Naive thymus-derived CD8-positive, alpha-beta T cell (primary cell): ENCODE measurements around the gene SPA17. TPM values are rescaled to one million over a fixed set of nuclear protein-coding genes. Genes with fewer than 3 reads are reported as not detected.

Source experiments
- ATAC-seq, 2 donors: fragments of 150-1000 bp; cut with Tn5 transposase in 1 of 2; sonication (Bioruptor Pico), chemical (Tn5 transposase) in 1 of 2; 1 replicate in 1 of 2; 2 replicates in 1 of 2; pipeline ENCODE4 v1.10.0; 2021; ENCODE audit warnings: mild to moderate bottlenecking in 2 of 2, moderate library complexity in 2 of 2
- POLR2A ChIA-PET: fragments of 350-600 bp; sonication (Branson Sonifier 250); formaldehyde crosslinking; loops from one replicate; lab custom pipeline; 2021; ENCODE audit warnings: antibody characterized with exemption; lab: Charles Lee
- DNase-seq, 10 donors: peaks; one replicate each; pipeline versions ENCODE4 v3.0.0 to v3.0.0-alpha.2; 2020 to 2022
- H3K27ac Mint-ChIP-seq, 10 donors: one replicate each; pipeline ENCODE4 v1.8.0; 2020 to 2022; ENCODE audit warnings: mild to moderate bottlenecking in 10 of 10, mixed read lengths in 10 of 10, moderate library complexity in 4 of 10, inconsistent platforms in 1 of 10
- H3K27me3 Mint-ChIP-seq, 5 donors: one replicate each; pipeline ENCODE4 v1.8.0; 2021 to 2022; ENCODE audit warnings: mixed read lengths in 5 of 5
- H3K36me3 Mint-ChIP-seq, 3 donors: one replicate each; pipeline ENCODE4 v1.8.0; 2020 to 2022; ENCODE audit warnings: mixed read lengths in 3 of 3, mild to moderate bottlenecking in 2 of 3, inconsistent platforms in 1 of 3
- H3K4me1 Mint-ChIP-seq, 4 donors: one replicate each; pipeline ENCODE4 v1.8.0; 2021 to 2022; ENCODE audit warnings: mixed read lengths in 4 of 4
- H3K4me3 Mint-ChIP-seq, 10 donors: one replicate each; pipeline ENCODE4 v1.8.0; 2020 to 2022; ENCODE audit warnings: mild to moderate bottlenecking in 10 of 10, mixed read lengths in 10 of 10, moderate library complexity in 6 of 10, inconsistent platforms in 1 of 10
- H3K9me3 Mint-ChIP-seq, 9 donors: one replicate each; pipeline ENCODE4 v1.8.0; 2020 to 2022; ENCODE audit warnings: mixed read lengths in 9 of 9, mild to moderate bottlenecking in 3 of 9, inconsistent platforms in 1 of 9, moderate library complexity in 1 of 9
- polyA plus RNA-seq, 3 donors: library from polyadenylated mRNA; unstranded; fragments of 300-500 nt; fragmentation: Illumina TruSeq; gene quantifications; one replicate each; pipeline ENCODE4 v1.2.3, GENCODE V29; 2021
- total RNA-seq, 8 experiments: library from RNA in 2 of 8; stranded (reverse) in 2 of 8; gene quantifications; one replicate each; pipeline ENCODE4 v1.2.3 and lab custom pipeline; 2021 to 2026

SPA17 gene
- total and polyA plus RNA-seq, 5 experiments from 2014 or later = 0.36 to 2.5 (median 1.2) TPM

DNA sequence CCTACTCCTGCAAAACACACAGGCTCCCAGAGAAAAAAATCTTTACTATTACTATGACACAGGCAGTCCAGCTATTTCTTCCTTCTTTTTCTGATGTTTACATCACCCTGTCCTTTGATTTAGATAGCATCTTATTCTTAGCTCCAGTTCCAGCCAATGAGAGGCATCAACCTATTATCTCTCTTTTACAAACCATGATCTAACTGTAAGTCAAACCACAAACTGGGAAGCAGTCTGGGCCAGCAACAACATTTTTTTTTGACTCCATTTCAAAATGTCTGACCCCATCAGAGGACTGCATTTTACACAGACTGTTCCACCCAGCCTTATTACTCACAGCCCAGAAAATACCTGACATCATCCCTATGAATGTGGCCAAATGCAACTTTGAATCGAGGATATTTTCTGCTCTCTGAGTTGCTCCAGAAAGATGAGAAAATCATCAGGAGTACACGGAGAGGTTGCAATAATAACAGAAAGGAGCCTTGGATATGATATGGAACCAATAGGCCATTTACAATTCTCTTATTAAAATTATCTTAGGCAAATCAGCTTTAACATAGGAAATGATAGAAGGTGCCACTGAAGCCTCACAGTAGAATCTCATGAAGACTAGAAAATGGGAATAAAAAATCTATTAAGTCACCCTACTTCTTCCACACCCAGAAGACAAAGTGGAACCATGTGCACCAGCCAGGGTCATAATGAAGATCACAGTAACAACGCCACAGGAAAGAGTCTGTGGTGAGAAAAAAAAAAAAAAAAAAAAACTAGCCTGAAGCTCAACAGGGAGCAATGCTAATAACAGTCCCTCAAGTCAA lies 29.9 kb upstream of the SPA17 start:
- Mint-ChIP-seq H3K36me3 (peaks cover 0 to 3% (median 0%) of the 10 kb centered on the region in 3 donors), H3K4me3 (no peak overlapping the region), H3K27me3 (no peaks in the 10 kb centered on the region), H3K27ac (no peak overlapping the region), H3K9me3 (no peaks in the 10 kb centered on the region), H3K4me1 (peaks cover 0 to 7% (median 4%) of the 10 kb centered on the region in 4 donors)
- POLR2A ChIA-PET = interaction anchor here (1.6 kb wide), 1 partner anchor 117 kb away, joined by 4 read pairs; no protein-coding TSS in a partner anchor
- no peak for ATAC-seq
- no peak for DNase-seq

DNA sequence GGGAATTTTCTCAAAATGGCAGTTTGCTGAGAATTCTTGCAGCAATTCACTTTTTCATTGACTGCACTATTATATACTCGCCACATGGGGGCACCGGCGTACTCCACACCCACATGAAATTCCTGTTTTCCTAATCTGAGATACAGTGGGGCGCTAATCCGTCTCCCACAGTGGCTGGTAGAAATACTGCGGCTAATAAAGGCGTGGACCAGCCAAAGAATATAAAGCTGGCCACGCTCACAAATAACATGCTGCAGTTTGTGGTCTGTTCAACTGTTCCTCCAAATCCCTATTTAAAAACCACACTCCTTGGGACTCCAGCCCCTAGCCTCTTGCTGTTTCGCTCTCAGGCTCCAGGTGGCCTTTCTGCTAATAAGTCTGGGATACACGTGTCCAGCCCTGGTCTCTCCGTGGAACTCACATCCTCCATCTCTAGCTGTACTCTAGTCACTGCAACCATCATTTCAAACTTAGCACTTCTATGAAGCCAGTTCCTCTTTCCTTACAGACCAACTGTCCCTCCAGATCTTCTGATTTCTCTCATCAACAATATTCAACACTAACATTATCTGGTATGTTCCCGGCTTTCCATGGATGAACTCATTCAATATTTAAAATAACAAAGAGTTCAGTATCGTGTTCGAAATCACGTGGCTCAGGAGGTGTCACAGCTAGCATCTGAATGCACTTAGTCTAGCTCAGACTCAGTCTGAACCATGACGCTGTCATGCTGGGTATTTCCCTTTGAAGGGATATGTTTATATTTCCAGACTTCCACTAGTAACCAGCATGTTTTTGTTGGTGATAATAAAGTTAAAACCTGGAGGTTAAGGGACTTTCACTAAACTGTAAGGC lies 29.1 kb upstream of the SPA17 start:
- H3K36me3 Mint-ChIP-seq = peaks cover 0 to 5% (median 0%) of the 10 kb centered on the region in 3 donors
- peaks cover 0 to 7% (median 4%) of the 10 kb centered on the region in 4 donors for H3K4me1 Mint-ChIP-seq
- peak overlapping the region in 1 of 10 donors; percentile 47 for H3K27ac Mint-ChIP-seq
- no peaks in the 10 kb centered on the region for H3K9me3 Mint-ChIP-seq
- POLR2A ChIA-PET = interaction anchor here (1.6 kb wide), 1 partner anchor 116 kb away, joined by 4 read pairs; no protein-coding TSS in a partner anchor
- no peak overlapping the region for H3K4me3 Mint-ChIP-seq
- ATAC-seq = peak; percentile 61 to 73
- H3K27me3 Mint-ChIP-seq = no peaks in the 10 kb centered on the region
- DNase-seq = peak in 8 of 10 donors; percentile 3 to 41 (median 24)

DNA sequence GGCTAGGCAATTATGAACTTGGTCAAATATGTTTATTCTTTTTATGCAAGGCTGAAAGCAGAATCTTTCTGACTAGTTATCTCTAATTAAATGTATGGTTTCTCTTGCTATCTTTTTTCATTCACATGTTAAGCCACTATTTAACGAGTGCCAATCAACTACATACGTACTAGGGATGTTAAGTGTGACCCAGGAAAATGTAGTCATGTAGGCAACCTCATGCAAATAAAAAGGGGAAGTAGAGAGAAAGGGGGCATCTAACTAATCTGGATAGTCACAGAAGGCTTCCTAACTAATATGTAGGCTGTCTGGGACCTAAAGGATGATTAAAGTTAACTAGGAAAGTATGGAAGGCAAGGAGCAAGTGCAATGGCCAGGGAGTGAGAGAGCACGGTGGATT lies 27.6 kb upstream of the SPA17 start:
- POLR2A ChIA-PET = no interaction called here
- no peaks in the 10 kb centered on the region for H3K27me3 Mint-ChIP-seq
- peaks cover 0 to 7% (median 4%) of the 10 kb centered on the region in 4 donors for H3K4me1 Mint-ChIP-seq
- no peaks in the 10 kb centered on the region for H3K9me3 Mint-ChIP-seq
- peaks cover 0 to 15% (median 4%) of the 10 kb centered on the region in 3 donors for H3K36me3 Mint-ChIP-seq
- no peak for ATAC-seq
- no peak overlapping the region for H3K4me3 Mint-ChIP-seq
- no peak for DNase-seq
- H3K27ac Mint-ChIP-seq = peak overlapping the region in 1 of 10 donors; percentile 46

DNA sequence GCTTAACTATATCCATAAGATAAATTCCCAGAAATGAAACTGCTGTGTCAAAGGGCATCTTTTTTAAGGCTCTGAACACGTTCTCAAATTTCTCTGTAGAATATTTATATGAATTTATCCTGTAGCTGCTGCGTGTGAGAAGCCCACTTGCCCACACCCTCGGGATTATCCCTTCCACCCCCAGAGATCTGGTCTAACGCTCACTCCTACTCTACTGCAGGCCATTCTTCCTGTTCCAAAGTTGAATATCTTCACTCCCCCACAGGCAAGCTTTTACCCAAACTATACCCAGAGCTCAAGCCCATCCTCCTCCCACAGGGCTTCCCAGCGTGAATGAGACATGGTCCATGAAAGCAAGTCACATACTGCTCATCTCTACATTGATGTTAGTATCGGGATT lies 25.1 kb upstream of the SPA17 start:
- H3K27me3 Mint-ChIP-seq = no peaks in the 10 kb centered on the region
- H3K4me3 Mint-ChIP-seq = no peak overlapping the region
- H3K4me1 Mint-ChIP-seq = peaks cover 0 to 7% (median 4%) of the 10 kb centered on the region in 4 donors
- DNase-seq (no peak), ATAC-seq (no peak)
- POLR2A ChIA-PET = no interaction called here
- no peaks in the 10 kb centered on the region for H3K9me3 Mint-ChIP-seq
- H3K36me3 Mint-ChIP-seq = peaks cover 0 to 33% (median 20%) of the 10 kb centered on the region in 3 donors
- no peak overlapping the region for H3K27ac Mint-ChIP-seq

DNA sequence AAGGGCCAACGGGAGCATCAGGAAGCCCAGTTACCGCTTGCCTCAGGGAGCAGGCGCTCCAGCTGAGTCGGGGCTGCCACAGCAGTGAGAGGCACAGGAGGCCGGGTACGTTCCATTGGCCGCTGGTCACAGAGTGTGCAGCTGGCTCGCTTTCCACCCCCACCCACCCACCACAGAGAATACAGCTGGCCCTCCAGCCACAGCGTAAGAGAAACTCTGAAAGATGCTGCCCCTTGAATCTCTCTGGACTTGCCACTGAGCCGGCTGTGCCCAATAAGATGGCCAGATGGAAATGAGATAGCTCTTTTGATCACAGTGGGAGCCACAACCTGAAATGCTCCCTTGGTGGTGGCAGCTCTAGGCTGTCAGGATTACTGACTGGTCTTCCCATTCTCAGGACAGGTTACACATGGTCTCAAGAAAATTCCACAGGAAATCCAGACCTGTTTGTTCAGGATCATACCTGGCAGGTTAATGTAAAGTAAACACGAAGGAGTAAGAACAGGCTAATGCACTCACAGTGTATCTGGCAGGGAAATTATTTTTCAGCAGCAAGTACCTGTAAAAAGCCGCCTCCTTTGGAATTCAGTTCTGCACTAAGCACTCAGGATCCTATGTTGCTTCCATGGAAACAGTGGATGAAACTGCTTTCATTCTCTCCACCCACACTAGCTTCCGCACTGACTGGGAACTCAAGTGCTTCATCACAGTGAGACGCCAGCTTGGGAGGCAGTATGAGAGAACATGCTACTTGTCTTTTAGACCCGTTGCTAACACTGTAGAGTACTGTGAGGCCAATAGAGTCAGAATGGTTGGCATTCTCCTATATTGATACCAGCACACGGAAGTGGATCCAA lies 16.7 kb upstream of the SPA17 start:
- Mint-ChIP-seq H3K4me1 (no peaks in the 10 kb centered on the region), H3K36me3 (peaks cover 0 to 50% (median 17%) of the 10 kb centered on the region in 3 donors)
- no peak for ATAC-seq

DNA sequence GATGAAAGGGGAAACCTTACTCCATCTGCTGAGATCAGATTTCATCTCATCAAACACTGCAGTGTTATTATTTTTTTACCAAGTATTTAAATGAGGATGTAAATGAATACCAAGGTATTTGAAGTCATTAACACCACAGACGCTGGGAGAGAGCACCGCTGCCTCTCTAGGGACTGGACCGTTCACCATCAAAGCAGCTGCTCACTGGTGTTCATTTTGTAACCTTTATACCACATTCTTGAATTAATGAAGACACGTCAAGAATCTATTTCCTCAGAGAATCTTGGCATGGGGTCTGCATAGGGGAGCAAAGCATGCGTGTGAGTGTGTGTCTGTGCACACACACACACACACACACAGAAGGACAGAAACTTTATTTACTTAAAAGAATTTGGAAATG lies 15.8 kb upstream of the SPA17 start:
- no peaks in the 10 kb centered on the region for H3K27me3 Mint-ChIP-seq
- H3K4me1 Mint-ChIP-seq = no peaks in the 10 kb centered on the region
- peaks cover 0 to 44% (median 13%) of the 10 kb centered on the region in 3 donors for H3K36me3 Mint-ChIP-seq
- POLR2A ChIA-PET = no interaction called here
- H3K4me3 Mint-ChIP-seq = no peak overlapping the region
- ATAC-seq (no peak), DNase-seq (no peak)
- H3K9me3 Mint-ChIP-seq = no peaks in the 10 kb centered on the region
- H3K27ac Mint-ChIP-seq = no peak overlapping the region

More for the DNA sequence above, 16.7 kb upstream of the SPA17 start:
- POLR2A ChIA-PET = no interaction called here
- no peaks in the 10 kb centered on the region for H3K27me3 Mint-ChIP-seq
- DNase-seq = no peak
- no peak overlapping the region for H3K4me3 Mint-ChIP-seq
- H3K9me3 Mint-ChIP-seq = no peaks in the 10 kb centered on the region
- no peak overlapping the region for H3K27ac Mint-ChIP-seq

DNA sequence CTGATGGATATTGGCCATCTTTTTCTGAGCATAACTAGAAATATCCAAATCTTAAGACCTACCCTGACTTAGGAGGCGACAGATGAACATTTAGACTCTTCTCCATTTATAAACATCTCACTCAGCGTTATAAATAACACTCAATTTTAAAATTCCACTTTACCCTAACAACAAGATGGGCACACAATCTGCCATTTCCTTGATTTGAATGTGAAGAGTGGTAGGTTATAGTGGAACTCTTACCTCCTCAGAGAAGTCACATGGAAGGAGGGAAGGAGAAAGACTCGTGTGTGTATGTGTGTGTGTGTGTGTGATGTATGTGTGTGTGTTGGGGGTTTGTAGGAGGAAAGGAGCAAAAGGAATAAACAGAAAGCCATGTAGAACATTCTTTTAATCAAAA lies 15.2 kb upstream of the SPA17 start:
- Mint-ChIP-seq H3K9me3 (no peaks in the 10 kb centered on the region), H3K27me3 (no peaks in the 10 kb centered on the region), H3K27ac (no peak overlapping the region), H3K4me3 (no peak overlapping the region), H3K4me1 (no peaks in the 10 kb centered on the region), H3K36me3 (peaks cover 0 to 39% (median 7%) of the 10 kb centered on the region in 3 donors)
- DNase-seq (no peak), ATAC-seq (no peak)
- POLR2A ChIA-PET = no interaction called here

DNA sequence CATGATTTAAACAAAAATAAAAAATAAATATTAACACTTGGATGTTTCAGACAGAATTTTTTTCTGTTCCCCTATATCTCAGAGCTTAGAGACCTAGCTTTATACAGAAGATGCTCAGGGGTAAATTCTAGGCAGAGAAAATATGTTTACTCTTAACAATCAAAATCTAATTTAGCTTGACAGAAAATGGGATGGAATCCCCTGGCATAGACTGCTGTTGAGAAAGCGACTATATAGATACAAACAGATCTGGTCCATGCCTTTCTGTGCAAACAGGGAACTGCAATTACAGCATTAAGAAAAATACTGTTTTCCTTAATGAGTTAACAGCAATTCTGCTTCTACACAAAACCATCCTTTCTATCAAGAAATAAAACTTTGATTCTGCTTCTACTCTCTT lies 14.7 kb upstream of the SPA17 start:
- no peak for DNase-seq
- no peaks in the 10 kb centered on the region for H3K27me3 Mint-ChIP-seq
- peaks cover 0 to 37% (median 5%) of the 10 kb centered on the region in 3 donors for H3K36me3 Mint-ChIP-seq
- POLR2A ChIA-PET = no interaction called here
- H3K4me1 Mint-ChIP-seq = no peaks in the 10 kb centered on the region
- H3K27ac Mint-ChIP-seq = no peak overlapping the region
- no peak for ATAC-seq
- no peak overlapping the region for H3K4me3 Mint-ChIP-seq
- no peaks in the 10 kb centered on the region for H3K9me3 Mint-ChIP-seq

DNA sequence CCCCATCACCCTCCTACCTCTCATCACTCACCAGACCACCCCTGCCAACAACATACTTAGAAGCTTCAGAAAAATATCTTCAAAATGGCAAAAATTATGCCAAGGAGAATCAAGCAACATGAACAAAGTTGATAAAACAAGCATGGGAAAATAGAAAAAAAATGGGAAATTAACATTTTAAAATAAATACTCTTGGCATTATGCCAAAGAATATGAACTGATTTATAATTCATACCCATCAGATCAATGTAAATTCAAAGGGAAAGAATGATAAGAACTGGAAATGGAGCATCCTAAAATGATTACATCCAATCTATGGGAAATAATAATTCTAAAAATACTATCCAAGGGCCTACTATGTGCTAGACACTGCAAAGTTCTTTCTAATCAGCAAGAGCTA lies 12.2 kb upstream of the SPA17 start:
- ATAC-seq = no peak
- no peak for DNase-seq
- Mint-ChIP-seq H3K9me3 (no peaks in the 10 kb centered on the region), H3K27me3 (no peaks in the 10 kb centered on the region), H3K27ac (no peak overlapping the region), H3K36me3 (peaks cover 4 to 55% (median 16%) of the 10 kb centered on the region in 3 donors), H3K4me3 (no peak overlapping the region), H3K4me1 (no peaks in the 10 kb centered on the region)
- POLR2A ChIA-PET = no interaction called here

DNA sequence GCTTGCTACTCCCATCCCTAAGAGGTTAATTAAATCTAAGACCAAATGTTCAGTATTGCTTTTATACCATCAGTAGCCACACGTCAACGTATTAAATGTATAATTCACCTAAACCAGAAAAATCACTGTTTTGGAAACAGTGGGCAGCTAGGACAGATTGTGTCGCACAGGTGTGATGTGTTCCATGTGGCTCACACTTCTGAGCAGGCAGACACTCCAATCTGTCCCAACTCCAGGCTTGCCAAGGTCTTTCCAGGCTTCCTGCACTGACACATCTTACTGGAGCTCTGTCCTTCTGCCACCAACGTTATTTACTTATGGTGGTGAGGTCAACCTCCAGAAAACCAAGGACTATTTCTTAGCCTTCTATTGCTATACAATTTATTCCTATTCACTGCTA lies 11.6 kb upstream of the SPA17 start:
- DNase-seq (no peak), ATAC-seq (no peak)
- H3K4me3 Mint-ChIP-seq = no peak overlapping the region
- POLR2A ChIA-PET = no interaction called here
- no peaks in the 10 kb centered on the region for H3K9me3 Mint-ChIP-seq
- no peak overlapping the region for H3K27ac Mint-ChIP-seq
- no peaks in the 10 kb centered on the region for H3K4me1 Mint-ChIP-seq
- peaks cover 4 to 55% (median 16%) of the 10 kb centered on the region in 3 donors for H3K36me3 Mint-ChIP-seq
- no peaks in the 10 kb centered on the region for H3K27me3 Mint-ChIP-seq

DNA sequence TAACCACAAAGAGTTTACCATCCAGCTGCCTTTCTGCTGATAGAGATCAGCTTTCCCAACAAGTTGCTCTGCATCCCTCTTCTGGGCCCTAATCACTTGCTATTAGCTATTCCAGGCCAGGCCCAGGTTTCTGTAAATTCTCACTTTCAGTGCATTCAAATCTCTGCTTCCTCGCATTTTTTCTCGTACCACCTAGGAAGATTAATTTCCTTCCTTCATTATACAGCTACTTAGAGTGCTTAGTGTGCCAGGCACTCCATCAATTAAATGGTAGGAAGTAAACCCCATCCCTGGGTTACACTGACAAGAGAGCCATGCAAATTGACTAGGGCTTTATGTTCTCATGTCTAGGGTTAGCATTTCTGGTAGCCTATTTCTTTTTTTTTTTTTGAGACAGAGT lies 9.8 kb upstream of the SPA17 start:
- Mint-ChIP-seq H3K27me3 (no peaks in the 10 kb centered on the region), H3K36me3 (peaks cover 4 to 40% (median 14%) of the 10 kb centered on the region in 3 donors), H3K9me3 (no peaks in the 10 kb centered on the region), H3K4me3 (no peak overlapping the region), H3K27ac (no peak overlapping the region), H3K4me1 (no peaks in the 10 kb centered on the region)
- DNase-seq (no peak), ATAC-seq (no peak)
- POLR2A ChIA-PET = interaction anchor here (0.7 to 0.9 kb wide), 2 partner anchors 10 to 138 kb away, joined by 3 read pairs; partner anchors contain the start of gene SPA17

DNA sequence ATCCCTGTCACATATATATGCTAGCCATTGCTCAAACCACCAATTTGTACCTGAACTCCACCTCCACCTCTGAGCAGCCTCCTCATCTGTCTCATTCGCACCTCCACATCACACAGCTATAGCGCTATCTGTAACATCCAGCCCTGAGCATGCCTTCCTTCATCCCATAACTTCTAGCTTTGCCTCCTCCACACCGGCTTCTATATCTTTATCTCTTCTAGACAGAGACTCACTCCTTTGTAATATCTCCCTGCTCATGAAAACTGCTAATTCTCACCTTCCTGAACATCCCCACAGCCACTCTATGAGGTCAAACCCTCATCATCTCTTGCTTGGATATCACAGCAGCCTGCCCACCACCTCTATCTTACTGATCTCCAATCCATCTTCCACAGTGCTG lies 6.1 kb upstream of the SPA17 start:
- H3K27me3 Mint-ChIP-seq = no peaks in the 10 kb centered on the region
- no peak for ATAC-seq

More for the DNA sequence above, 6.1 kb upstream of the SPA17 start:
- no peak for DNase-seq
- H3K4me3 Mint-ChIP-seq = no peak overlapping the region
- POLR2A ChIA-PET = no interaction called here
- H3K9me3 Mint-ChIP-seq = no peaks in the 10 kb centered on the region
- peaks cover 4 to 26% (median 11%) of the 10 kb centered on the region in 3 donors for H3K36me3 Mint-ChIP-seq
- H3K4me1 Mint-ChIP-seq = peaks cover 9 to 19% (median 12%) of the 10 kb centered on the region in 4 donors
- H3K27ac Mint-ChIP-seq = no peak overlapping the region
